Karpas-422 (cell line): ENCODE results near the gene SRRM3. TPM values are rescaled to one million over a fixed set of nuclear protein-coding genes. Genes with fewer than 3 reads are reported as not detected.

Experiments
- total RNA-seq: library from RNA; depleted of rRNA; stranded (reverse); fragments of >200 nt; shearing (Covaris generic); gene quantifications from 2 replicates; pipeline ENCODE4 v1.2.3, GENCODE V29; 2014; ENCODE audit warnings: low replicate concordance; rRNA removed

The SRRM3 gene
- total RNA-seq, 1 experiment from 2014 or later, result not detected

Other genes starting within 250 kb of the SRRM3 start
- gene TMEM120A, start 207.3 kb upstream of the SRRM3 start, total RNA-seq, result 32.8 and 35.6 TPM in 2 replicates
- gene STYXL1, start 153.9 kb upstream of the SRRM3 start, total RNA-seq, result 22.2 and 30.5 TPM in 2 replicates
- gene MDH2, start 153.8 kb upstream of the SRRM3 start, total RNA-seq, result 142 TPM in 2 replicates
- gene HSPB1, start 100.8 kb downstream of the SRRM3 start, total RNA-seq, result 5.2 and 17.7 TPM in 2 replicates
- gene YWHAG, start 157.1 kb downstream of the SRRM3 start, total RNA-seq, result 49.1 and 64.1 TPM in 2 replicates
- not detected in 2 replicates for gene SSC4D, start 207.8 kb downstream of the SRRM3 start, total RNA-seq
- not detected in 2 replicates for gene ZP3, start 223.1 kb downstream of the SRRM3 start, total RNA-seq